Effector memory CD4-positive, alpha-beta T cell (primary cell): ENCODE measurements around the gene COPS4.
"Not testable (repeated sequence)": the region's sequence is repeated elsewhere in the genome, so short reads cannot be mapped to it uniquely, and the experiment has no call there.

ENCODE experiments used
- DNase-seq, 3 donors: peaks; one replicate each; pipeline ENCODE4 v3.0.0-alpha.2; 2020
- H3K27ac ChIP-seq: 2 replicates; pipeline ENCODE4 v1.7.0; 2013; ENCODE audit warnings: mild to moderate bottlenecking, low read length, moderate library complexity; ENCODE audit not compliant: insufficient read depth, poor library complexity, severe bottlenecking
- H3K27me3 ChIP-seq: replicated peaks from 2 replicates; pipeline ENCODE4 v1.7.0; 2013; ENCODE audit warnings: mild to moderate bottlenecking, low read length; ENCODE audit not compliant: insufficient read depth, control insufficient read depth, poor library complexity, severe bottlenecking
- H3K36me3 ChIP-seq: 2 replicates; pipeline ENCODE4 v1.7.0; 2013; ENCODE audit warnings: mild to moderate bottlenecking, low read length, moderate library complexity; ENCODE audit not compliant: control insufficient read depth, insufficient read depth
- H3K4me1 ChIP-seq: 2 replicates; pipeline ENCODE4 v1.7.0; 2013; ENCODE audit warnings: low read length, mild to moderate bottlenecking; ENCODE audit not compliant: control insufficient read depth, insufficient read depth, poor library complexity, severe bottlenecking
- H3K4me3 ChIP-seq: 2 replicates; pipeline ENCODE4 v1.7.0; 2013; ENCODE audit warnings: low read length, low read depth, mild to moderate bottlenecking; ENCODE audit not compliant: insufficient read depth, poor library complexity, severe bottlenecking
- H3K9me3 ChIP-seq: 2 replicates; pipeline ENCODE4 v1.7.0; 2013; ENCODE audit warnings: mild to moderate bottlenecking, low read length, moderate library complexity; ENCODE audit not compliant: control insufficient read depth

Gene COPS4

DNA sequence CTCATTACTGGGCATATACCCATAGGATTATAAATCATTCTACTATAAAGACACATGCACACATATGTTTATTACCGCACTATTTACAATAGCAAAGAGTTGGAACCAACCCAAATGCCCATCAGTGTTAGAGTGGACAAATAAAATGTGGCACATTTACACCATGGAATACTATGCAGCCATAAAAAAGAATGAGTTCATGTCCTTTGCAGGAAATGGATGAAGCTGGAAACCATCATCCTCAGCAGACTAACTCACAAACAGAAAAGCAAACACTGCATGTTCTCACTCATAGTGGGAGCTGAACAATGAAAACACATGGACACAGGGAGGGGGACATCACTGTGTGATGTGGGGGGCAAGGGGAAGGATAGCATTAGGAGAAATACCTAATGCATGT, 11.4 kb upstream of the COPS4 start:
- not testable (repeated sequence) for H3K27ac ChIP-seq, DNase-seq, H3K36me3 ChIP-seq, H3K4me3 ChIP-seq, H3K9me3 ChIP-seq, H3K27me3 ChIP-seq, H3K4me1 ChIP-seq

DNA sequence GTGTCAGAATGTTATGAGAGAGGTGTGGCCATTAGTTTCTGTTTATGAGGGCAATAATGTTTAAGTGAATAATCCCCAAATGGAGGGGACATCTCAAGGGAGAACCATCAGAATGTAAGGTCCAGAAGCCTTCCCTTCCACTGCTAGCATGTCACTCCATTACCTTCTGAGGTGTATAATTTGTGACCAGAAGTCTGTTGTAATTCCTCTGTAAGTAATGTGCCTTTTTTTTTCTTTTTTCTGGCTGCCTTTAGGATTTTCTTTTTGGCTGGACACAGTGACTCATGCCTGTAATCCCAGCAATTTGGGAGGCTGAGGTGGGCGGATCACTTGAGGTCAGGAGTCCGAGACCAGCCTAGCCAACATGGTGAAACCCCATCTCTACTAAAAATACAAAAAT, 10.8 kb upstream of the COPS4 start:
- no peaks in the 10 kb centered on the region for H3K27me3 ChIP-seq
- H3K4me1 ChIP-seq = no peaks in the 10 kb centered on the region
- no peak overlapping the region for H3K4me3 ChIP-seq
- no peaks in the 10 kb centered on the region for H3K36me3 ChIP-seq
- no peaks in the 10 kb centered on the region for H3K9me3 ChIP-seq
- no peak overlapping the region for H3K27ac ChIP-seq
- DNase-seq = no peak

DNA sequence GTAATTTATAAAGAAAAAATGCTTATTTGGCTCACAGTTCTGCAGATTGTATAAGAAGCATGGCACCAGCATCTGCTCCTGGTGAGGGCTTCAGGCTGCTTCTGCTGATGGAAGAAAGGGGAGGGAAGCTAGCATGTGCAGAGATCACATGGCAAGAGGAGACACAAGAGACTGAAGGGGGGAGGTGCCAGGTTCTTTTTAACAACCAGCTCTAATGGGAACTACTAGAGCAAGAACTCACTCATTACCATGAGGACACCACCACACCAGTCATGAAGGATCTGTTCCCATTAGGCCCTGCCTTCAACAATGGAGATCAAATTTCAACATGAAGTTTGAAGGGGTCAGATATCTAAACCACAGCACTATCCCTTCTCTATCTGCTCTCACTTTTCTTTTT, 9.4 kb upstream of the COPS4 start:
- Histone ChIP-seq H3K27ac (no peak overlapping the region), H3K36me3 (no peaks in the 10 kb centered on the region), H3K9me3 (no peaks in the 10 kb centered on the region), H3K4me3 (no peak overlapping the region), H3K4me1 (no peaks in the 10 kb centered on the region), H3K27me3 (no peaks in the 10 kb centered on the region)
- DNase-seq = no peak

DNA sequence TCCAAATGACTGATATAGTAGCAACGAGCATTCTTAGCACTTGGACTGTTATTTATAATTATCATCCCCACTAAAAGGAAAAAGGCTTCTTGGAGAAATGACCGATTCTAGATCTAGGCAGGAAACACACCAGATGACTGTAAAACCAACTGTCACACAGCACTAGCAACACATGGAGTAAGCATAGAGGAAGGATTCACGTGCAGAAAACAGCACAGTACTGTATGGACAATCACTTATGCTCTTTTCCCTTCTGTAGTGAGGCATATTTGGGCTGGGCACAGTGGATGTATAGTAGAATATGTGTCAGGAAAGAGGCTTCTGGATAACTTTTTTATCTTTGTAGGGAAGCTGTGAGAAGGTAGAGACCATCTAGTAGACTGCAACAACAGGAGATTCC, 6.0 kb upstream of the COPS4 start:
- no peaks in the 10 kb centered on the region for H3K9me3 ChIP-seq
- no peaks in the 10 kb centered on the region for H3K27me3 ChIP-seq
- H3K4me3 ChIP-seq = no peak overlapping the region
- no peak for DNase-seq
- H3K36me3 ChIP-seq = no peaks in the 10 kb centered on the region
- no peak overlapping the region for H3K27ac ChIP-seq
- H3K4me1 ChIP-seq = no peaks in the 10 kb centered on the region

DNA sequence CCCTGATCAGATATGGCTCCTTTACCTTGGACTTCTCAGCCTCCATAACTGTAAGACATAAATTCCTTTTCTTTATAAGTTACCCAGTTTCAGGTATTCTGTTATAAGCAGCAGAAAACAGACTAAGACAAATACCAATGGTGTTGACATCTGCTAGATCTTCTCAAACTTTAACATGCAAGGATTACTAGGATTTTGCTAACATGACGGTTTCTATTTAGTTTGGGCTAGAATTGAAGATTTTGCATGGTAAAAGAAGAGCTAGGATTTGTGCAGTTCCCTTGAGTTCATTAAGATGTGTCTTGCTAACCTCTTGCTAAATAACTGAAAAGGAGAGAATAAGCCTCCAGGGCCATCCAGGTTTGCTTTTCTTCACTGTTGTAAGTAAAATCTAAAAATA, 5.3 kb upstream of the COPS4 start:
- H3K36me3 ChIP-seq = no peaks in the 10 kb centered on the region
- no peak overlapping the region for H3K4me3 ChIP-seq
- no peaks in the 10 kb centered on the region for H3K27me3 ChIP-seq
- H3K4me1 ChIP-seq = no peaks in the 10 kb centered on the region
- H3K9me3 ChIP-seq = no peaks in the 10 kb centered on the region
- DNase-seq = no peak
- H3K27ac ChIP-seq = no peak overlapping the region

DNA sequence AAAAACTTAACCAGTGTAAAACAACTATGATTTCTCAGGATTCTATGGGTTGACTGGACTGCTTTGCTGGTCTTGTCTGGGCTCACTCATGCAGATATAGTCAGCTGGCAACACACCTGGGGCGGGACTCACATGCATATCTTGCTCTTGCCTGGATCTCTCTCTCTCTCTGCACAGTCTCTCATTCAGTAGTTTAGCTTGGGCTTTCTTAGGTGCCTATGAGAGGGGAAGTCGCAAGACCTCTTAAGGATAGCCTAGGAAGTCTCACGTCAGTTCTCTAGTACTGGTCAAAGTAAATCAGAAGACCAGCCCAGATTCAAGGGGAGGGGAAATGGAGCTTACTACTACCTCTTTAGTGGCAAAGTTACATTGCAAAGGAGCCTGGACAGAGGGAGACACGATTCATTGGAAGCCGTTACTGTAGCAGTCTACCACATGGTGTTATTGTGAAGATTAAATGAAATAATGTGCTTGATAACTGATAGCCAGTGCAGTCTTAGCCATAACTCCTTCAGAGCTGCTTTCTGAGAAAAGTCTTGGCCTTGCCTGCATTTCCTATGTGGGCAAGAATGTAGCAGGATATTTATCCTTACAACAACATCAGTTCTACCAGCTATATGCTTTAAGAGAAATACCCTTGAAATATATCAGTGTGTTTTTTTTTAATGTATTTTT, 2.1 kb downstream of the COPS4 start:
- Histone ChIP-seq H3K27me3 (no peaks in the 10 kb centered on the region), H3K36me3 (no peaks in the 10 kb centered on the region), H3K4me1 (peaks cover 13% of the 10 kb centered on the region), H3K27ac (no peak overlapping the region), H3K9me3 (no peaks in the 10 kb centered on the region), H3K4me3 (no peak overlapping the region)
- DNase-seq = no peak

DNA sequence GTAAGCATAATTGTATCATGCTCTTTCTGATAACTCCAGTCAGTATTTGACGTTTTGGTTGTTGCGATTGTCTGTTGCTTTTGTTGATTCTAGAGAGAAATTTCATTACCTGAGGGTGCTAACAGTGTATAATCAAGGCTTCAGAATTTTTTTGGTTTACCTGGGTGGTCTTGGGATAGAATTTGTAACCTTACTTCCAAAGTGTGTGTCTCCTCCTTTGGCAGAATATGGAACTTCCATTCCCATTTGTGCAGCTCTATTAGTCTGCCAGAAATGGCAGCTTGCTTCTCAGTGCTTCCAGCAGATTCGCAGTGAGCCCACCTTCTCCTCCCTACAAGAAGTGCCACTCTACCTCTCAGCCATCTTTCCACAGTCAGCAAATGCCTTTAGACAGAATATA, 5.3 kb downstream of the COPS4 start:
- no peak for DNase-seq
- Histone ChIP-seq H3K36me3 (no peaks in the 10 kb centered on the region), H3K27ac (no peak overlapping the region), H3K4me1 (peaks cover 13% of the 10 kb centered on the region), H3K4me3 (no peak overlapping the region), H3K27me3 (no peaks in the 10 kb centered on the region), H3K9me3 (no peaks in the 10 kb centered on the region)

DNA sequence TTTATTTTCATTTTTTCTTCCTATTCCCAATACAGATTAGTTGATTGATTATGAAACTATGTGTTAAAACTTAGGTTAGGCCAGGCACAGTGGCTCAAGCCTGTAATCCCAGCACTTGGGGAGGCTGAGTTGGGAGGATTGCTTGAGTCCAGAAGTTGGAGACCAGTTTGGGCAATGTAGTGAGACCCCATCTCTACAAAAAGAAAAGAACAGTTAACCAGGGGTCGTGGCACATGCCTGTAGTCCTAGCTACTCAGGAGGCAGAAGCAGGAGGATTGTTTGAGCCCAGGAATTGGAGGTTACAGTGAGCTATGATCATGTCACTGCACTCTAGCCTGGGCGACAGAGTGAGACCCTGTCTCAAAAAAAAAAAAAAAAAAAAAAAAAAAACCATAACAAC, 8.2 kb downstream of the COPS4 start:
- not testable (repeated sequence) for H3K27me3 ChIP-seq, H3K27ac ChIP-seq, H3K4me3 ChIP-seq, H3K9me3 ChIP-seq, H3K4me1 ChIP-seq, H3K36me3 ChIP-seq, DNase-seq

DNA sequence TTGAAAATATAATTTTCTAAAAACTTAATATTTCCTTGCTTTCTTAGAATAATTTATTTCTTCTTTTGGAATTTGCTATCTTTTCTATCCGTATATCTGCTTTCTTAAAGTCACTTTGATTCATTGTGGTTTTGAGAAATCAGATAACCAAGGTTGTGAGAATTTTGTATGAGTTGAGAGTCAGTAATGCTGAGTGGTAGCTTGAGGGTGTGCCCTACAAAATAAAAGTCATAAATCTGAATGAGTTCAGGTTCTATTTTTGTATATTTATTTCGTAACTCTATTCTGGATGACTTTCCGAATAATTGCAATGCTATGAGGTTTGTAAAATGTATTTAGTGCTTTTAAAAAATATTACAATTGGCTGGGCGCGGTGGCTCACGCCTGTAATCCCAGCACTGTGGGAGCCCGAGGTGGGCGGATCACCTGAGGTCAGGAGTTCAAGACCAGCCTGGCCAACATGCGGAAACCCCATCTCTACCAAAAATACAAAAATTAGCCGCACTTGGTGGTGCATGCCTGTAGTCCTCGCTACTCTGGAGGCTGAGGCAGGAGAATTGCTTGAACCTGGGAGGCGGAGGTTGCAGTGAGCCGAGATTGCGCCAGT, 8.9 kb downstream of the COPS4 start:
- Histone ChIP-seq H3K27ac (no peak overlapping the region), H3K27me3 (no peaks in the 10 kb centered on the region)
- DNase-seq = no peak

DNA sequence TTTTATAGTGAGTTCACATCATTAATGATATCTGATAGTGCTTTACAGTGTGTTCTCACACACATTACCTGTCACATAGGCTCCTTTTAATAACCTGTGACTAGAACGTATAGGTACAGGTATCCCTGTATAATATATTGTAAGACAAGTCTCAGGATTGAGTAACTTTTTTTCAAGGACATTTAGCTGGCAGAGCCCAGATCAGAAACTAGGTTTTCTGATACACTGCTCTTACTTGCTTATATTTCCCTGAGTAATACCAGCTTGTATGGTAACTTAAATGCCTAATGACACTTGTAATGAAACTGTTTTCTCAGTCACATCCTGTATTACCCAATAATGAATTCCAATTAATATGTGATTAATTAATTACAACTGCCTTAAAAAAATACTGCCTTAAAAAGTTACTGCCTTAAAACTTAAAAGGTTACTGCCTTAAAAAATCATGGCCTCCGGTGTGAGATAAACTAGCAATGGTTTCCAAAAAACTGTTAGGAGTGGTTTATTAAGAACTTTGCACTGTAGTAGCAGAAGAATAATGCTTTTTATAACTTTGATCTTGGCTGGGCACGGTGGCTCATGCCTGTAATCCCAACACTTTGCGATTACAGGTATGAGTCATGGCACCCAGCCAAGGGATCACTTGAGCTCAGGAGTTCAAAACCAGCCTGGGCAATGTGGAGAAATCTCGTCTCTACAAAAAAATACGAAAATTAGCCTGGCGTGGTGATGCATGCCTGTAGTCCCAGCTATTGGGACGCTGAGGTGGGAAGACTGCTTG, 11.9 kb downstream of the COPS4 start:
- Histone ChIP-seq H3K27me3 (no peaks in the 10 kb centered on the region), H3K27ac (no peak overlapping the region), H3K36me3 (peaks cover 28% of the 10 kb centered on the region), H3K4me3 (no peak overlapping the region), H3K4me1 (no peaks in the 10 kb centered on the region), H3K9me3 (no peaks in the 10 kb centered on the region)
- DNase-seq = no peak

More for the DNA sequence above, 8.9 kb downstream of the COPS4 start:
- Histone ChIP-seq H3K4me3 (no peak overlapping the region), H3K36me3 (peaks cover 2% of the 10 kb centered on the region), H3K4me1 (no peaks in the 10 kb centered on the region), H3K9me3 (no peaks in the 10 kb centered on the region)
